GM23338 (cell line): ENCODE results near the gene PSMD8. TPM values are rescaled to one million over a fixed set of nuclear protein-coding genes. Genes with fewer than 3 reads are reported as not detected.

Source experiments
- ATAC-seq: fragments of 200-7000 bp; cut with Tn5 transposase; 3 replicates; pipeline ENCODE4 v1.9.1; 2020
- DNase-seq: peaks from one replicate; pipeline ENCODE4 v3.0.0-alpha.2; 2015; ENCODE audit warnings: low spot score
- H2AFZ ChIP-seq: fragments of 200-600 bp; sonication (generic); 2 replicates; pipeline ENCODE4 v1.8.0; 2016; ENCODE audit warnings: antibody characterized with exemption, mild to moderate bottlenecking, moderate library complexity
- H3F3A ChIP-seq: fragments of 200-600 bp; sonication (generic); replicated peaks from 2 replicates; pipeline ENCODE4 v1.8.0; 2017; ENCODE audit warnings: antibody characterized with exemption, mixed run types, low read depth
- H3K27ac ChIP-seq: fragments of 200-600 bp; sonication (generic); 2 replicates; pipeline ENCODE4 v1.6.1; 2016; ENCODE audit warnings: low read depth
- H3K27me3 ChIP-seq: fragments of 200-600 bp; sonication (generic); 2 replicates; pipeline ENCODE4 v1.8.0; 2016; ENCODE audit warnings: mild to moderate bottlenecking, mixed run types, moderate library complexity; ENCODE audit not compliant: insufficient read depth
- H3K36me3 ChIP-seq: fragments of 200-600 bp; sonication (generic); 2 replicates; pipeline ENCODE4 v1.8.0; 2016; ENCODE audit warnings: mild to moderate bottlenecking; ENCODE audit not compliant: insufficient read depth
- H3K4me1 ChIP-seq: fragments of 200-600 bp; sonication (generic); 2 replicates; pipeline ENCODE4 v1.8.0; 2016; ENCODE audit warnings: mild to moderate bottlenecking, moderate library complexity; ENCODE audit not compliant: insufficient read depth
- H3K4me2 ChIP-seq: fragments of 200-600 bp; sonication (generic); 2 replicates; pipeline ENCODE4 v1.7.1; 2017; ENCODE audit warnings: mixed run types
- H3K4me3 ChIP-seq: fragments of 200-600 bp; sonication (generic); 2 replicates; pipeline ENCODE4 v1.6.1; 2016; ENCODE audit warnings: mixed run types
- H3K79me2 ChIP-seq: fragments of 200-600 bp; sonication (generic); replicated peaks from 2 replicates; pipeline ENCODE4 v1.8.0; 2017; ENCODE audit warnings: mild to moderate bottlenecking; ENCODE audit not compliant: insufficient read depth
- H3K9me2 ChIP-seq: fragments of 200-600 bp; sonication (generic); 2 replicates; pipeline ENCODE4 v1.8.0; 2017; ENCODE audit not compliant: insufficient read depth
- H4K20me1 ChIP-seq: fragments of 200-600 bp; sonication (generic); replicated peaks from 2 replicates; pipeline ENCODE4 v1.8.0; 2017; ENCODE audit warnings: mild to moderate bottlenecking; ENCODE audit not compliant: insufficient read depth
- H3K27ac Mint-ChIP-seq: 2 replicates; pipeline ENCODE4 v1.8.0; 2020; ENCODE audit warnings: inconsistent platforms, mild to moderate bottlenecking, moderate library complexity, mixed read lengths
- H3K27me3 Mint-ChIP-seq: 3 replicates; pipeline ENCODE4 v1.8.0; 2022; ENCODE audit warnings: low read depth, mild to moderate bottlenecking, moderate library complexity, mixed read lengths, inconsistent platforms; ENCODE audit not compliant: insufficient read depth, poor library complexity
- H3K36me3 Mint-ChIP-seq: 3 replicates; pipeline ENCODE4 v1.8.0; 2021; ENCODE audit warnings: low read depth, mild to moderate bottlenecking, inconsistent platforms, moderate library complexity, mixed read lengths
- H3K4me1 Mint-ChIP-seq: 3 replicates; pipeline ENCODE4 v1.8.0; 2020; ENCODE audit warnings: mild to moderate bottlenecking, inconsistent platforms, mixed read lengths
- H3K4me3 Mint-ChIP-seq: 3 replicates; pipeline ENCODE4 v1.8.0; 2021; ENCODE audit warnings: moderate library complexity, mild to moderate bottlenecking, inconsistent platforms, mixed read lengths
- H3K9me3 Mint-ChIP-seq: 3 replicates; pipeline ENCODE4 v1.8.0; 2020; ENCODE audit warnings: moderate library complexity, mild to moderate bottlenecking, inconsistent platforms, mixed read lengths
- CREB1 ChIP-seq: fragments of 250-450 bp; sonication (Bioruptor Pico); IDR thresholded peaks from 2 replicates; pipeline ENCODE4 v1.5.0; 2020; ENCODE audit warnings: low read depth, mild to moderate bottlenecking, moderate library complexity
- EZH2phosphoT487 ChIP-seq: fragments of 200-600 bp; sonication (generic); IDR thresholded peaks from one replicate; pipeline ENCODE4 v1.8.1; 2018; ENCODE audit warnings: antibody characterized with exemption; ENCODE audit not compliant: unreplicated experiment
- JUNB ChIP-seq: IDR thresholded peaks from one replicate; pipeline ENCODE4 v1.6.1; 2016; ENCODE audit warnings: antibody characterized with exemption; ENCODE audit not compliant: unreplicated experiment
- NANOG ChIP-seq: IDR thresholded peaks from 2 replicates; pipeline ENCODE4 v1.6.1; 2016; ENCODE audit warnings: antibody characterized with exemption, borderline replicate concordance
- POLR2AphosphoS5 ChIP-seq: IDR thresholded peaks from 2 replicates; pipeline ENCODE4 v1.6.1; 2016; ENCODE audit warnings: antibody characterized with exemption, low read depth
- REST ChIP-seq: IDR thresholded peaks from one replicate; pipeline ENCODE4 v1.6.1; 2018; ENCODE audit warnings: antibody characterized with exemption; ENCODE audit not compliant: unreplicated experiment
- STAT1 ChIP-seq: IDR thresholded peaks from one replicate; pipeline ENCODE4 v1.6.1; 2016; ENCODE audit warnings: antibody characterized with exemption; ENCODE audit not compliant: unreplicated experiment
- ZNF114 ChIP-seq: fragments of 250-450 bp; sonication (Bioruptor Pico); IDR thresholded peaks from 2 replicates; pipeline ENCODE4 v1.5.0; 2020; ENCODE audit warnings: mild to moderate bottlenecking, moderate library complexity
- ZNF331 ChIP-seq: fragments of 250-450 bp; sonication (Bioruptor Pico); IDR thresholded peaks from 2 replicates; pipeline ENCODE4 v1.5.0; 2020; ENCODE audit warnings: low read depth, mild to moderate bottlenecking, moderate library complexity
- polyA plus RNA-seq: library from polyadenylated mRNA; unstranded; fragments of >200 nt; fragmentation: Nextera tagmentation; extraction: Ambion mirVana; gene quantifications from 2 replicates; pipeline ENCODE4 v1.2.1, GENCODE V29; 2016
- total RNA-seq: library from RNA; depleted of rRNA; stranded (reverse); fragments of >200 nt; shearing (Covaris generic); gene quantifications from 2 replicates; pipeline ENCODE4 v1.2.3, GENCODE V29; 2014
- TF ChIP-seq, protein P1 (sequence below): fragments of 250-450 bp; sonication (Bioruptor Pico); IDR thresholded peaks from 2 replicates; pipeline ENCODE4 v1.5.0; 2020; ENCODE audit warnings: mild to moderate bottlenecking, moderate library complexity
- TF ChIP-seq, protein P2 (sequence below): IDR thresholded peaks from 2 replicates; pipeline ENCODE4 v1.6.1; 2016; ENCODE audit warnings: antibody characterized with exemption

Gene PSMD8
- total and polyA plus RNA-seq, 2 experiments from 2014 or later, result 129 to 241 TPM

GRCh38 chr19:38420935-38421334 lies 46.6 kb downstream of the PSMD8 start (continued):
- TF ChIP-seq REST (no peak), NANOG (no peak), EZH2phosphoT487 (no peak), CREB1 (CRISPR knock-in tag) (no peak)

DNA sequence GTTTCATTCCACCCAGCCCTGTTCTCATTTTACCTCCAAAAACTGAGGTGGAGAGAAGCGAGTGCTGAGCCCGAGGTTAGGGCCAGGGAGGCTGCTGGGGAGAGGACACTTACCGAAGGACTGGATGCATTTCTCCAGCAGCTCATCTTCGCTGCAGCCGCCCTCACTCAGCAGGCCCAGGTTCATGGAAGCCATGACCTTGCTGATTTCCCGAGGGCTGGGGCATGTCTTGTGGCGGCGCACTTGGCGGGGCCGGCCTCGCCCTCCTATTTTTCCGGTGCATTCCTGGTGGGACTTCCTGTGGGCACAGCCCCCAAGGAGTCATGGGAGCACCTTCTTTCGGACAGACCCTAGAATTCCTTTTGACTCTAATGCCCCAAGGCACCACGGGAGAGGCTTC lies 47.5 kb downstream of the PSMD8 start:
- H4K20me1 ChIP-seq, result no peaks in the 10 kb centered on the region
- H3K4me3 Mint-ChIP-seq, result no peak overlapping the region
- H3K9me2 ChIP-seq, result no peaks in the 10 kb centered on the region
- H3K4me1 ChIP-seq, result peaks cover 22% of the 10 kb centered on the region
- H3K27ac ChIP-seq, result no peak overlapping the region
- H3K4me1 Mint-ChIP-seq, result peaks cover 21% of the 10 kb centered on the region
- H3K27me3 ChIP-seq, result peaks cover 10% of the 10 kb centered on the region; the same call in 1 of the 2 replicates
- H3K79me2 ChIP-seq, result no peaks in the 10 kb centered on the region
- H3K4me3 ChIP-seq, result no peak overlapping the region
- H2AFZ ChIP-seq, result no peak overlapping the region
- H3K36me3 Mint-ChIP-seq, result no peaks in the 10 kb centered on the region; the same call in 2 of the 3 replicates
- ATAC-seq (no peak), DNase-seq (no peak)
- 0 out of 2 replicates have a peak, but pooled peaks cover 25% of the 10 kb centered on the region for H3F3A ChIP-seq
- H3K27me3 Mint-ChIP-seq, result peaks cover 33% of the 10 kb centered on the region
- H3K36me3 ChIP-seq, result no peaks in the 10 kb centered on the region
- H3K4me2 ChIP-seq, result no peak overlapping the region
- H3K27ac Mint-ChIP-seq, result no peak overlapping the region
- no peaks in the 10 kb centered on the region for H3K9me3 Mint-ChIP-seq
- TF ChIP-seq POLR2AphosphoS5 (no peak), REST (no peak), NANOG (no peak), ZNF331 (CRISPR knock-in tag) (no peak), STAT1 (no peak), ZNF114 (CRISPR knock-in tag) (no peak), EZH2phosphoT487 (no peak), CREB1 (CRISPR knock-in tag) (no peak), JUNB (no peak)
- TF ChIP-seq, protein P1, sequence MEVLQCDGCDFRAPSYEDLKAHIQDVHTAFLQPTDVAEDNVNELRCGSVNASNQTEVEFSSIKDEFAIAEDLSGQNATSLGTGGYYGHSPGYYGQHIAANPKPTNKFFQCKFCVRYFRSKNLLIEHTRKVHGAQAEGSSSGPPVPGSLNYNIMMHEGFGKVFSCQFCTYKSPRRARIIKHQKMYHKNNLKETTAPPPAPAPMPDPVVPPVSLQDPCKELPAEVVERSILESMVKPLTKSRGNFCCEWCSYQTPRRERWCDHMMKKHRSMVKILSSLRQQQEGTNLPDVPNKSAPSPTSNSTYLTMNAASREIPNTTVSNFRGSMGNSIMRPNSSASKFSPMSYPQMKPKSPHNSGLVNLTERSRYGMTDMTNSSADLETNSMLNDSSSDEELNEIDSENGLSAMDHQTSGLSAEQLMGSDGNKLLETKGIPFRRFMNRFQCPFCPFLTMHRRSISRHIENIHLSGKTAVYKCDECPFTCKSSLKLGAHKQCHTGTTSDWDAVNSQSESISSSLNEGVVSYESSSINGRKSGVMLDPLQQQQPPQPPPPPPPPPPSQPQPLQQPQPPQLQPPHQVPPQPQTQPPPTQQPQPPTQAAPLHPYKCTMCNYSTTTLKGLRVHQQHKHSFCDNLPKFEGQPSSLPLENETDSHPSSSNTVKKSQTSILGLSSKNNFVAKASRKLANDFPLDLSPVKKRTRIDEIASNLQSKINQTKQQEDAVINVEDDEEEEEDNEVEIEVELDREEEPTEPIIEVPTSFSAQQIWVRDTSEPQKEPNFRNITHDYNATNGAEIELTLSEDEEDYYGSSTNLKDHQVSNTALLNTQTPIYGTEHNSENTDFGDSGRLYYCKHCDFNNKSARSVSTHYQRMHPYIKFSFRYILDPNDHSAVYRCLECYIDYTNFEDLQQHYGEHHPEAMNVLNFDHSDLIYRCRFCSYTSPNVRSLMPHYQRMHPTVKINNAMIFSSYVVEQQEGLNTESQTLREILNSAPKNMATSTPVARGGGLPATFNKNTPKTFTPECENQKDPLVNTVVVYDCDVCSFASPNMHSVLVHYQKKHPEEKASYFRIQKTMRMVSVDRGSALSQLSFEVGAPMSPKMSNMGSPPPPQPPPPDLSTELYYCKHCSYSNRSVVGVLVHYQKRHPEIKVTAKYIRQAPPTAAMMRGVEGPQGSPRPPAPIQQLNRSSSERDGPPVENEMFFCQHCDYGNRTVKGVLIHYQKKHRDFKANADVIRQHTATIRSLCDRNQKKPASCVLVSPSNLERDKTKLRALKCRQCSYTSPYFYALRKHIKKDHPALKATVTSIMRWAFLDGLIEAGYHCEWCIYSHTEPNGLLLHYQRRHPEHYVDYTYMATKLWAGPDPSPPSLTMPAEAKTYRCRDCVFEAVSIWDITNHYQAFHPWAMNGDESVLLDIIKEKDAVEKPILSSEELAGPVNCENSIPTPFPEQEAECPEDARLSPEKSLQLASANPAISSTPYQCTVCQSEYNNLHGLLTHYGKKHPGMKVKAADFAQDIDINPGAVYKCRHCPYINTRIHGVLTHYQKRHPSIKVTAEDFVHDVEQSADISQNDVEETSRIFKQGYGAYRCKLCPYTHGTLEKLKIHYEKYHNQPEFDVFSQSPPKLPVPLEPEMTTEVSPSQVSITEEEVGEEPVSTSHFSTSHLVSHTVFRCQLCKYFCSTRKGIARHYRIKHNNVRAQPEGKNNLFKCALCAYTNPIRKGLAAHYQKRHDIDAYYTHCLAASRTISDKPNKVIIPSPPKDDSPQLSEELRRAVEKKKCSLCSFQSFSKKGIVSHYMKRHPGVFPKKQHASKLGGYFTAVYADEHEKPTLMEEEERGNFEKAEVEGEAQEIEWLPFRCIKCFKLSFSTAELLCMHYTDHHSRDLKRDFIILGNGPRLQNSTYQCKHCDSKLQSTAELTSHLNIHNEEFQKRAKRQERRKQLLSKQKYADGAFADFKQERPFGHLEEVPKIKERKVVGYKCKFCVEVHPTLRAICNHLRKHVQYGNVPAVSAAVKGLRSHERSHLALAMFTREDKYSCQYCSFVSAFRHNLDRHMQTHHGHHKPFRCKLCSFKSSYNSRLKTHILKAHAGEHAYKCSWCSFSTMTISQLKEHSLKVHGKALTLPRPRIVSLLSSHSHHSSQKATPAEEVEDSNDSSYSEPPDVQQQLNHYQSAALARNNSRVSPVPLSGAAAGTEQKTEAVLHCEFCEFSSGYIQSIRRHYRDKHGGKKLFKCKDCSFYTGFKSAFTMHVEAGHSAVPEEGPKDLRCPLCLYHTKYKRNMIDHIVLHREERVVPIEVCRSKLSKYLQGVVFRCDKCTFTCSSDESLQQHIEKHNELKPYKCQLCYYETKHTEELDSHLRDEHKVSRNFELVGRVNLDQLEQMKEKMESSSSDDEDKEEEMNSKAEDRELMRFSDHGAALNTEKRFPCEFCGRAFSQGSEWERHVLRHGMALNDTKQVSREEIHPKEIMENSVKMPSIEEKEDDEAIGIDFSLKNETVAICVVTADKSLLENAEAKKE, result no peak
- TF ChIP-seq, protein P2, sequence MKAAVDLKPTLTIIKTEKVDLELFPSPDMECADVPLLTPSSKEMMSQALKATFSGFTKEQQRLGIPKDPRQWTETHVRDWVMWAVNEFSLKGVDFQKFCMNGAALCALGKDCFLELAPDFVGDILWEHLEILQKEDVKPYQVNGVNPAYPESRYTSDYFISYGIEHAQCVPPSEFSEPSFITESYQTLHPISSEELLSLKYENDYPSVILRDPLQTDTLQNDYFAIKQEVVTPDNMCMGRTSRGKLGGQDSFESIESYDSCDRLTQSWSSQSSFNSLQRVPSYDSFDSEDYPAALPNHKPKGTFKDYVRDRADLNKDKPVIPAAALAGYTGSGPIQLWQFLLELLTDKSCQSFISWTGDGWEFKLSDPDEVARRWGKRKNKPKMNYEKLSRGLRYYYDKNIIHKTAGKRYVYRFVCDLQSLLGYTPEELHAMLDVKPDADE, result no peak
